Measurements from ENCODE around the gene CARD9. TPM values are rescaled to one million over a fixed set of nuclear protein-coding genes. Genes with fewer than 3 reads are reported as not detected.

Gene CARD9
- total RNA-seq, 1 donor from 2014 or later: not detected

- H4K20me1 ChIP-seq (ENCODE audit: low read depth): no peaks in the 10 kb centered on the region
- no peak overlapping the region for H3K4me3 ChIP-seq
- no peak for TF ChIP-seq CTCF (IDR thresholded peaks at IDR 0.05)
- TF ChIP-seq EZH2phosphoT487 (IDR thresholded peaks at IDR 0.05): no peak
- no peak for TF ChIP-seq EZH2 (IDR thresholded peaks at IDR 0.05)
These were observed 12.5 kb upstream of the CARD9 start for GRCh38 chr9:136386018-136386417.

GRCh38 chr9:136385015-136385414 is 11.5 kb upstream of the CARD9 start:
- H3K27me3 ChIP-seq: no peaks in the 10 kb centered on the region
- no peak overlapping the region for H3K9ac ChIP-seq
- H2AFZ ChIP-seq (replicated peaks): no peak overlapping the region
- H3K36me3 Mint-ChIP-seq: peaks cover 16% of the 10 kb centered on the region
- no peak overlapping the region for H3K4me3 Mint-ChIP-seq
- DNase-seq (ENCODE audit: low spot score): no peak
- H3K9me3 Mint-ChIP-seq: no peaks in the 10 kb centered on the region
- peaks cover 3% of the 10 kb centered on the region for H3K36me3 ChIP-seq
- H3F3A ChIP-seq (ENCODE audit: low read depth): no peaks in the 10 kb centered on the region
- peaks cover under 1% of the 10 kb centered on the region for H3K27me3 Mint-ChIP-seq (ENCODE audit: insufficient read depth, low read depth)
- no peaks in the 10 kb centered on the region for H3K4me1 ChIP-seq
- no peak overlapping the region for H3K27ac ChIP-seq
- H3K4me2 ChIP-seq: no peak overlapping the region
- no peaks in the 10 kb centered on the region for H3K9me3 ChIP-seq (ENCODE audit: low read depth)
- no peaks in the 10 kb centered on the region for H3K4me1 Mint-ChIP-seq
- H3K27ac Mint-ChIP-seq: no peak overlapping the region
- TF ChIP-seq EZH2phosphoT487 (IDR thresholded peaks at IDR 0.05): no peak
- TF ChIP-seq EZH2 (IDR thresholded peaks at IDR 0.05): no peak
- TF ChIP-seq CTCF (IDR thresholded peaks at IDR 0.05): no peak
- no peaks in the 10 kb centered on the region for H4K20me1 ChIP-seq (ENCODE audit: low read depth)
- no peak overlapping the region for H3K4me3 ChIP-seq
- H3K79me2 ChIP-seq (ENCODE audit: low read depth): no peaks in the 10 kb centered on the region

More at GRCh38 chr9:136386018-136386417, 12.5 kb upstream of the CARD9 start:
- H3K79me2 ChIP-seq (ENCODE audit: low read depth): no peaks in the 10 kb centered on the region
- Mint-ChIP-seq H3K9me3 (no peaks in the 10 kb centered on the region), H3K27ac (no peak overlapping the region), H3K27me3 (ENCODE audit: insufficient read depth, low read depth) (no peaks in the 10 kb centered on the region), H3K4me1 (no peaks in the 10 kb centered on the region), H3K4me3 (no peak overlapping the region), H3K36me3 (peaks cover 16% of the 10 kb centered on the region)
- no peak overlapping the region for H3K27ac ChIP-seq
- no peak overlapping the region for H3K4me2 ChIP-seq
- no peaks in the 10 kb centered on the region for H3K27me3 ChIP-seq
- H3K9ac ChIP-seq: no peak overlapping the region
- no peak for DNase-seq (ENCODE audit: low spot score)
- peaks cover 3% of the 10 kb centered on the region for H3K36me3 ChIP-seq
- no peak overlapping the region for H2AFZ ChIP-seq (replicated peaks)
- no peaks in the 10 kb centered on the region for H3F3A ChIP-seq (ENCODE audit: low read depth)
- H3K9me3 ChIP-seq (ENCODE audit: low read depth): no peaks in the 10 kb centered on the region
- no peaks in the 10 kb centered on the region for H3K4me1 ChIP-seq

GRCh38 chr9:136383436-136383835 is 10.0 kb upstream of the CARD9 start:
- no peak overlapping the region for H3K27ac ChIP-seq
- Mint-ChIP-seq H3K27ac (no peak overlapping the region), H3K4me1 (no peaks in the 10 kb centered on the region), H3K4me3 (no peak overlapping the region), H3K36me3 (peaks cover 14% of the 10 kb centered on the region), H3K9me3 (no peaks in the 10 kb centered on the region), H3K27me3 (ENCODE audit: insufficient read depth, low read depth) (peaks cover 2% of the 10 kb centered on the region)
- no peaks in the 10 kb centered on the region for H3F3A ChIP-seq (ENCODE audit: low read depth)
- no peak overlapping the region for H3K4me3 ChIP-seq
- H3K9ac ChIP-seq: no peak overlapping the region
- H3K27me3 ChIP-seq: no peaks in the 10 kb centered on the region
- H3K79me2 ChIP-seq (ENCODE audit: low read depth): no peaks in the 10 kb centered on the region
- no peak overlapping the region for H3K4me2 ChIP-seq
- H3K9me3 ChIP-seq (ENCODE audit: low read depth): no peaks in the 10 kb centered on the region
- no peaks in the 10 kb centered on the region for H3K4me1 ChIP-seq
- peaks cover 3% of the 10 kb centered on the region for H3K36me3 ChIP-seq
- H4K20me1 ChIP-seq (ENCODE audit: low read depth): no peaks in the 10 kb centered on the region
- no peak overlapping the region for H2AFZ ChIP-seq (replicated peaks)
- no peak for DNase-seq (ENCODE audit: low spot score)
- TF ChIP-seq EZH2phosphoT487 (IDR thresholded peaks at IDR 0.05) (no peak), CTCF (IDR thresholded peaks at IDR 0.05) (no peak), EZH2 (IDR thresholded peaks at IDR 0.05) (no peak)

All from neural progenitor cell (in vitro differentiated cells).